Stimulated activated naive B cell treated with anti-CD40 and anti-IgM and Interleukin-4, amounts not matched to agents 10 μg/mL and 1 μg/mL and 100 μg/mL, for 72 hours (primary cell): ENCODE data around the gene HDAC10.
A peak's percentile ranks its signal among the peaks of the same experiment; 100 is the strongest.

ENCODE experiments used
- ATAC-seq, 2 donors: fragments of 150-1000 bp; cut with Tn5 transposase; replicated peaks; 2 replicates each; pipeline ENCODE4 v1.10.0; 2021; ENCODE audit warnings: moderate library complexity in 1 of 2
- DNase-seq: peaks from one replicate; pipeline ENCODE4 v3.0.0; 2021
- H3K27ac Mint-ChIP-seq: one replicate; pipeline ENCODE4 v1.8.0; 2022; ENCODE audit warnings: mild to moderate bottlenecking, mixed read lengths
- H3K27me3 Mint-ChIP-seq, 2 donors: one replicate each; pipeline ENCODE4 v1.8.0; 2022; ENCODE audit warnings: mixed read lengths in 2 of 2
- H3K36me3 Mint-ChIP-seq, 2 donors: one replicate each; pipeline ENCODE4 v1.8.0; 2022; ENCODE audit warnings: mixed read lengths in 2 of 2, mild to moderate bottlenecking in 1 of 2
- H3K4me1 Mint-ChIP-seq, 2 donors: one replicate each; pipeline ENCODE4 v1.8.0; 2022; ENCODE audit warnings: mixed read lengths in 2 of 2, mild to moderate bottlenecking in 1 of 2
- H3K4me3 Mint-ChIP-seq, 2 donors: one replicate each; pipeline ENCODE4 v1.8.0; 2022; ENCODE audit warnings: mild to moderate bottlenecking in 2 of 2, mixed read lengths in 2 of 2, moderate library complexity in 1 of 2
- H3K9me3 Mint-ChIP-seq, 2 donors: one replicate each; pipeline ENCODE4 v1.8.0; 2022; ENCODE audit warnings: mixed read lengths in 2 of 2, mild to moderate bottlenecking in 1 of 2

The HDAC10 gene

GRCh38 chr22:50250555-50251476 is at the start of gene HDAC10:
Gene HDAC10, minus strand, starts transcription at chr22:50251265. Its CDS starts 233 bp downstream, at chr22:50251032.
- H3K36me3 Mint-ChIP-seq = peaks cover 10 to 11% of the 10 kb centered on the region in 2 donors
- ATAC-seq (peak; percentile 85 to 89), DNase-seq (peak; percentile 75)
- no peaks in the 10 kb centered on the region for H3K9me3 Mint-ChIP-seq
- peak within 1 kb of the TSS; percentile 85 to 87 for H3K4me3 Mint-ChIP-seq
- no peaks in the 10 kb centered on the region for H3K27me3 Mint-ChIP-seq
- peaks cover 13 to 39% of the 10 kb centered on the region in 2 donors for H3K4me1 Mint-ChIP-seq
- H3K27ac Mint-ChIP-seq = peak within 1 kb of the TSS; percentile 59

- peaks cover 11 to 57% of the 10 kb centered on the region in 2 donors for H3K27me3 Mint-ChIP-seq
- no peaks in the 10 kb centered on the region for H3K9me3 Mint-ChIP-seq
- no peaks in the 10 kb centered on the region for H3K36me3 Mint-ChIP-seq
- ATAC-seq (no peak), DNase-seq (no peak)
- H3K4me3 Mint-ChIP-seq = no peak overlapping the region
- peaks cover 45 to 78% of the 10 kb centered on the region in 2 donors for H3K4me1 Mint-ChIP-seq
- H3K27ac Mint-ChIP-seq = no peak overlapping the region
These were observed 49.7 kb upstream of the HDAC10 start for GRCh38 chr22:50300620-50301257.

GRCh38 chr22:50299785-50300619 is 48.9 kb upstream of the HDAC10 start:
- peaks cover 43 to 75% of the 10 kb centered on the region in 2 donors for H3K4me1 Mint-ChIP-seq
- H3K36me3 Mint-ChIP-seq = no peaks in the 10 kb centered on the region
- no peak overlapping the region for H3K4me3 Mint-ChIP-seq
- peaks cover 11 to 60% of the 10 kb centered on the region in 2 donors for H3K27me3 Mint-ChIP-seq
- no peaks in the 10 kb centered on the region for H3K9me3 Mint-ChIP-seq
- no peak for ATAC-seq
- no peak for DNase-seq
- H3K27ac Mint-ChIP-seq = no peak overlapping the region

- no peak for ATAC-seq
- Mint-ChIP-seq H3K9me3 (no peaks in the 10 kb centered on the region), H3K36me3 (no peaks in the 10 kb centered on the region), H3K27me3 (peaks cover 11 to 58% of the 10 kb centered on the region in 2 donors), H3K4me3 (peak overlapping the region; percentile 46 to 78), H3K4me1 (peaks cover 40 to 72% of the 10 kb centered on the region in 2 donors), H3K27ac (no peak overlapping the region)
- DNase-seq = no peak
These were observed 48.1 kb upstream of the HDAC10 start for GRCh38 chr22:50298937-50299784.

- DNase-seq = no peak
- ATAC-seq = no peak
- Mint-ChIP-seq H3K36me3 (no peaks in the 10 kb centered on the region), H3K4me3 (no peak overlapping the region), H3K9me3 (no peaks in the 10 kb centered on the region), H3K4me1 (peaks cover 32 to 70% of the 10 kb centered on the region in 2 donors), H3K27me3 (peaks cover 11 to 56% of the 10 kb centered on the region in 2 donors), H3K27ac (no peak overlapping the region)
These were observed 47.2 kb upstream of the HDAC10 start for GRCh38 chr22:50298266-50298637.

- peaks cover 13 to 54% of the 10 kb centered on the region in 2 donors for H3K27me3 Mint-ChIP-seq
- DNase-seq (no peak), ATAC-seq (no peak)
- H3K9me3 Mint-ChIP-seq = no peaks in the 10 kb centered on the region
- H3K27ac Mint-ChIP-seq = no peak overlapping the region
- no peaks in the 10 kb centered on the region for H3K36me3 Mint-ChIP-seq
- H3K4me1 Mint-ChIP-seq = peaks cover 30 to 69% of the 10 kb centered on the region in 2 donors
- no peak overlapping the region for H3K4me3 Mint-ChIP-seq
These were observed 46.6 kb upstream of the HDAC10 start for GRCh38 chr22:50297510-50298265.

GRCh38 chr22:50296658-50297490 is 45.8 kb upstream of the HDAC10 start:
- Mint-ChIP-seq H3K36me3 (no peaks in the 10 kb centered on the region), H3K27me3 (peaks cover 19 to 59% of the 10 kb centered on the region in 2 donors), H3K4me3 (no peak overlapping the region), H3K27ac (no peak overlapping the region), H3K4me1 (peaks cover 31 to 69% of the 10 kb centered on the region in 2 donors), H3K9me3 (no peaks in the 10 kb centered on the region)
- ATAC-seq (no peak), DNase-seq (no peak)

- peaks cover 27 to 68% of the 10 kb centered on the region in 2 donors for H3K4me1 Mint-ChIP-seq
- ATAC-seq = no peak
- H3K27me3 Mint-ChIP-seq = peaks cover 23 to 59% of the 10 kb centered on the region in 2 donors
- no peaks in the 10 kb centered on the region for H3K36me3 Mint-ChIP-seq
- DNase-seq = no peak
- H3K9me3 Mint-ChIP-seq = no peaks in the 10 kb centered on the region
- H3K4me3 Mint-ChIP-seq = peak overlapping the region; percentile 46 to 59
- peak overlapping the region; percentile 37 for H3K27ac Mint-ChIP-seq
These were observed 43.2 kb upstream of the HDAC10 start for GRCh38 chr22:50294319-50294656.

- Mint-ChIP-seq H3K27ac (peak overlapping the region; percentile 37), H3K4me1 (peaks cover 27 to 62% of the 10 kb centered on the region in 2 donors), H3K4me3 (peak overlapping the region; percentile 46 to 59), H3K27me3 (peaks cover 23 to 59% of the 10 kb centered on the region in 2 donors), H3K36me3 (peaks cover 0 to 2% of the 10 kb centered on the region in 2 donors), H3K9me3 (no peaks in the 10 kb centered on the region)
- ATAC-seq (peak; percentile 49 to 50), DNase-seq (peak; percentile 48)
These were observed 42.6 kb upstream of the HDAC10 start for GRCh38 chr22:50293441-50294318.

GRCh38 chr22:50292643-50293440 is 41.8 kb upstream of the HDAC10 start:
- Mint-ChIP-seq H3K27ac (peak overlapping the region; percentile 73), H3K9me3 (no peaks in the 10 kb centered on the region), H3K36me3 (peaks cover 0 to 7% of the 10 kb centered on the region in 2 donors), H3K4me3 (peak overlapping the region; percentile 67 to 80), H3K4me1 (peaks cover 29 to 56% of the 10 kb centered on the region in 2 donors), H3K27me3 (peaks cover 18 to 58% of the 10 kb centered on the region in 2 donors)
- DNase-seq (no peak), ATAC-seq (peak; percentile 74 to 75)
